Fibroblast of villous mesenchyme (primary cell): ENCODE results near the gene NPIPB8. TPM values are rescaled to one million over a fixed set of nuclear protein-coding genes. Genes with fewer than 3 reads are reported as not detected.
"Not testable (repeated sequence)": the region's sequence is repeated elsewhere in the genome, so short reads cannot be mapped to it uniquely, and the experiment has no call there.

Experiments
- DNase-seq: peaks from one replicate; pipeline ENCODE4 v3.0.0-alpha.2; 2010; ENCODE audit warnings: low read depth
- H3K4me3 ChIP-seq: 2 replicates; pipeline ENCODE4 v1.5.1; 2011; ENCODE audit warnings: low read depth, mild to moderate bottlenecking, low read length
- total RNA-seq: library from RNA; depleted of rRNA; stranded (reverse); fragments of >200 nt; gene quantifications from 2 replicates; pipeline ENCODE4 v1.2.3, GENCODE V29; 2012
- TF ChIP-seq, protein P1 (sequence below): IDR thresholded peaks from 2 replicates; pipeline ENCODE4 v1.5.1; 2012; ENCODE audit warnings: low read depth, mild to moderate bottlenecking, low read length; ENCODE audit not compliant: insufficient read depth

Gene NPIPB8
- total RNA-seq, 1 donor = 0.86 TPM

DNA sequence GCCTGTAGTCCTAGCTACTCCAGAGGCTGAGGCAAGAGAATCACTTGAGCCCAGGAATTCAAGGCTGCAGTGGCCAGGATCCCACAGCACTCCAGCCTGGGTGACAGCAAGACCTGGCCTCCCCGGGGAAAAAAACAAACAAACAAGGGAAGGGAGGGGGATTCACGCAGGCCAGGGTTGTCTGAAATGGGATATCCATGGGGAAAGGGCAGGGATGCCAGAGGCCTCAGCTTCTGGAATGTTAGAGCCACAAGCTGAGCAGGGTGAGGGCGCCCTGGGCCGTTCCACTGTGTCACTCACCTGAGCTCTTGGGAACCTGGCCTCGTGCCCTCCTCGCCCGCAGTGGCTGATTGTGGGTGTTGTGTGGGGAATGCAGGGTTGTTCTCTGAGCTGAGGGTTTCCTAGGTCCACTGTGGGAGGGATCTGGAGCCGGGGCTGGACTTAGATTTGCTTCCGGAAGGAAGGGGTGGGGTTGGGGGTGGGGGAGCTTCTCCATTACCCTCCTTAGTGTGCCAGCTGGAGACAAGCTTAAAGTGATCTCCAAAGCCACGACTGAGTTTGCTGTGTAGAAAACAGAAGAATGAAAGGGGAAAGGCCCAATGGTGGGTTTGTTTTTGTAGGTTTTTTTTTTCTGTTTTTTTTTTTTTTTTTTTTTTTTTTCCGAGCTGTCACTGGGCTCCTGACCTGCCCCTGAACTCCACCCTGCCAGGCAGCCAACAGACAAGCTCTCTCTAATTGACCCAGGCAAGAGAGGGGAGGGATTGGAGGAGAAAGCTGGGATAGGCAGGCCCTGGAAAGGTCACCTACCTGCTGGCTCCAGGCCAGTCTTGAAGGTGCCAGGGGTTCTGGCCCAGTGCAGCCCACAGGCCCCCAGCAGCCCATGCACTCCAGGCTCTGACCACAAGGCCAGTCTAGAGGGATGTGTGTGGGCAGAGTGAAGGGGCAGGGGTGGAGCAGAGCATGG is 28.0 kb upstream of the NPIPB8 start, which contains the start of gene SULT1A1:
TSS of gene SULT1A1 (minus strand) at position 414 of the 964 bp plus-strand sequence. CDS start 1,189 bp downstream, outside the sequence.
- TF ChIP-seq, protein P1, sequence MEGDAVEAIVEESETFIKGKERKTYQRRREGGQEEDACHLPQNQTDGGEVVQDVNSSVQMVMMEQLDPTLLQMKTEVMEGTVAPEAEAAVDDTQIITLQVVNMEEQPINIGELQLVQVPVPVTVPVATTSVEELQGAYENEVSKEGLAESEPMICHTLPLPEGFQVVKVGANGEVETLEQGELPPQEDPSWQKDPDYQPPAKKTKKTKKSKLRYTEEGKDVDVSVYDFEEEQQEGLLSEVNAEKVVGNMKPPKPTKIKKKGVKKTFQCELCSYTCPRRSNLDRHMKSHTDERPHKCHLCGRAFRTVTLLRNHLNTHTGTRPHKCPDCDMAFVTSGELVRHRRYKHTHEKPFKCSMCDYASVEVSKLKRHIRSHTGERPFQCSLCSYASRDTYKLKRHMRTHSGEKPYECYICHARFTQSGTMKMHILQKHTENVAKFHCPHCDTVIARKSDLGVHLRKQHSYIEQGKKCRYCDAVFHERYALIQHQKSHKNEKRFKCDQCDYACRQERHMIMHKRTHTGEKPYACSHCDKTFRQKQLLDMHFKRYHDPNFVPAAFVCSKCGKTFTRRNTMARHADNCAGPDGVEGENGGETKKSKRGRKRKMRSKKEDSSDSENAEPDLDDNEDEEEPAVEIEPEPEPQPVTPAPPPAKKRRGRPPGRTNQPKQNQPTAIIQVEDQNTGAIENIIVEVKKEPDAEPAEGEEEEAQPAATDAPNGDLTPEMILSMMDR = no peak
- no peak for DNase-seq

GRCh38 chr16:28610595-28611191 is 27.2 kb upstream of the NPIPB8 start:
- TF ChIP-seq, protein P1 = no peak
- DNase-seq = no peak
- no peak overlapping the region for H3K4me3 ChIP-seq

More for the DNA sequence above, 28.0 kb upstream of the NPIPB8 start, which contains the start of gene SULT1A1:
- H3K4me3 ChIP-seq = peak within 1 kb of the TSS; percentile 50

DNA sequence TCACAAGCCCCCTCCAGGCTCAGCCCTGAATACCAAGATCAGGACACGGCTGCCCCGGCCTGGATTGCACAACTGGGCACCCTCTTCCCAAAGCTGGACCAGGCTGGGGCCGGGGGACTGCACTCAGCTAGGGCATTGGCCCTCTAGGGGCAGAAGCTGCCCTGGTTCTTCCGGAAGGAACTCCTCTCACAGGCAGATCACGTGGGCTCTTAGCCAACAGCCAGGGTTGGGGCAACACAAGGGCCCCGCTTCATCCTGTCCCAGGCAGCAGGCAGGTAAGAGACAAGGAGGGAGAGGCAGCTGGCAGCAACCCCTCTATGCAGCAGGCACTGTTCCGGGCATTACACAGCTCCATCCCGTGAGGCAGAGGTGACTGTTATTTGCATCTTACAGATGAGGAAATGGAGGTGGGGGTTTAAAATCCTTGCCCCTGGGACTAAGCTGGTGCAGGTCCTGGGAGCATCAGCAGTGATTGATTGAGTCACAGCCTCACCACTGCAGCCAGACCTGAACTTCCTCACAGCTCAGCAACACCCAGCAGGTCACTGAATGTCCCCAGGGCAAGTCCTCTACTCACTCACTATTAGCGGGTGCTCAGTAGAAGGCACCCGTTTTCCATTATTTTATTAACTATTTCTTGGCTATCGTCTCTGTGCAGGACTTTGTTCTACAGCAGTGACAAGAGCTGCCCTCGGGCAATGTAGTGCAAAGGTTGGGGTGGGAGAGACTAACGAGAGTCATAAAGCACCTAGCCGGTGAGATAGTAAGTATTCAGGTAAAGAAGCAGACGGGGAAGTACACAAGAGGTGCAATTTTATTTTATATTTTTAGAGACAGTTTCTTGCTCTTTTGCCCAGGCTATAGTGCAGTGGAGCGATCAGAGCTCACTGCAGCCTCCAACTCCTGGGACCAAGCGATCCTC is 25.2 kb upstream of the NPIPB8 start:
- not testable (repeated sequence) for H3K4me3 ChIP-seq, DNase-seq

DNA sequence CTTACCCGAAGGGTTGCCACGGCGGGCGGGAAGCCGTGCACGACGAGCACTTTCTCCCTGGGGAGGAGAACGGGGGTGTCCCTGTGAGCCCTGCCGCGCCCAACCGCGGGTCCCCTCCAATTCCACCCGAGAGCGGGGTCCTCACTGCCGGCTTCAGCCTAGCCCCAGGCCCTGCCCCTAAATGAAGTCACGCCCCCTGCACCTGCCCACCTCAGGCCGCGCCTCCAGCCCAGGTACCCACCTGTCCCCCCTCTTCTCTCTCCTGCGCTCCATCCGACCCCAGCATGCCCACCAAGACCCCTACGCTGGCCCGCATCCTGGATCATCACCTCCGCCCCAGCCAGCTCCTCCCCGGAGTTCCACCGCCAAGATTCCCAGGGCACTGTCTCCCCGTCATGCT is 24.0 kb upstream of the NPIPB8 start:
- not testable (repeated sequence) for H3K4me3 ChIP-seq, DNase-seq

GRCh38 chr16:28614561-28614960 is 23.3 kb upstream of the NPIPB8 start:
- H3K4me3 ChIP-seq, DNase-seq: not testable (repeated sequence)

DNA sequence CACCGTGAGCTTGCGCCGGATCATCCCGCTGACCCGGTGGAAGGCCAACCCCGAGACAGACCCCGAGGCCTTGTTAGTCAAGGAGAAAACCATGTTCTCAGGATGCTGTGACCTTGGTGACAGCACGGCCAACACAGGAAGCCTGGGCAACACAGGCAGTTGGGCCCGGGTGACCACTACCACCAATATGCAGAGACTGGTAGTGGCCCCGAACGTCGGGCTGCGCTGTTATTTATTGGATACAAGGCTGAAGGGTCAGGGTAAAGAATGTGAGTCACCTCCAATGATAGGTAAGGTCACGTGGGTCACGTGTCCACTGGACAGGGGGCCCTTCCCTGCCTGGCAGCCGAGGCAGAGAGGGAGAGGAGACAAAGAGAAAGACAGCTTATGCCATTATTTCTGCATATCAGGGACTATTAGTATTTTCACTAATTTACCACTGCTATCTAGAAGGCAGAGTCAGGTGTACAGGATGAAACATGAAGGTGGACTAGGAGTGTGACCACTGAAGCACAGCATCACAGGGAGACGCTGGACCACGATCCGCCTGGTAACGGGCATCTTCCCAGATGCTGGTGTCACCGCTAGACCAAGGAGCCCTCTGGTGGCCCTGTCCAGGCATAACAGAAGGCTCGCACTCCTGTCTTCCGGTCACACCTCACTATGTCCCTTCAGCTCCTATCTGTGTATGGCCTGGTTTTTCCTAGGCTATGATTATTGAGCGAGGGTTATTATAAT is 22.2 kb upstream of the NPIPB8 start:
- TF ChIP-seq, protein P1 = peak; percentile 61
- peak; percentile 33 for DNase-seq
- H3K4me3 ChIP-seq = not testable (repeated sequence)

DNA sequence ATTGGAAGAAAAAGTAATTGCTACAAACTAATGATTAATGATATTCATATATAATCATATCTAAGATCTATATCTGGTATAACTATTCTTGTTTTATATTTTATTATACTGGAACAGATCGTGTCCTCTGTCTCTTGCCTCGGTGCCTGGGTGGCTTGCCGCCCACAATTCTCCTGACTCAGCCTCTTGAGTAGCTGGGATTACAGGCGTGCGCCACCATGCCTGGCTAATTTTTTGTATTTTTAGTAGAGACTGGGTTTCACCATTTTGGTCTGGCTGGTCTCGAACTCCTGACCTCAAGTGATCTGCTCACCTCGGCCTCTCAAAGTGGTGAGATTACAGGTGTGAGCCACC is 21.7 kb upstream of the NPIPB8 start:
- not testable (repeated sequence) for DNase-seq, H3K4me3 ChIP-seq

DNA sequence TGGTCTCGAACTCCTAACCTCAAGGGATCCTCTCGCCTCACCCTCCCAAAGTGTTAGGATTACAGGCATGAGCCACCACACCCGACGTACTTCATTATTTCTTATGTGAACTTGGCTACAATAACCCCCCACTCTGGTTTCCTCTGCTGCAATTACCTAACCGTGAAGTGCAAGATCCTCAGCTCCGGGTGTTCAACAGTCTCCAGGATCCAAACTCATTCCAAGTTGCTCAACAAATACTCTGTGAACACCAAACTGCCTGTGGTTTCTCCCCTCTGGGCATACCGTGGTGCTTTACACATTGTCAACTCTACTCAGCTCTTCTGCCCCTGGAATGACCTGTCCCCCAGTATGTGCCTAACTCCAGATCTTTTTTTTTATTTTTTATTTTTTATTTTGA is 21.2 kb upstream of the NPIPB8 start:
- no peak for DNase-seq
- TF ChIP-seq, protein P1 = no peak

More for the DNA sequence above, 21.2 kb upstream of the NPIPB8 start:
- H3K4me3 ChIP-seq = no peak overlapping the region
